ENCODE data around the gene STYXL1.
"Not testable (repeated sequence)": the region's sequence is repeated elsewhere in the genome, so short reads cannot be mapped to it uniquely, and the experiment has no call there.

The STYXL1 gene

DNA sequence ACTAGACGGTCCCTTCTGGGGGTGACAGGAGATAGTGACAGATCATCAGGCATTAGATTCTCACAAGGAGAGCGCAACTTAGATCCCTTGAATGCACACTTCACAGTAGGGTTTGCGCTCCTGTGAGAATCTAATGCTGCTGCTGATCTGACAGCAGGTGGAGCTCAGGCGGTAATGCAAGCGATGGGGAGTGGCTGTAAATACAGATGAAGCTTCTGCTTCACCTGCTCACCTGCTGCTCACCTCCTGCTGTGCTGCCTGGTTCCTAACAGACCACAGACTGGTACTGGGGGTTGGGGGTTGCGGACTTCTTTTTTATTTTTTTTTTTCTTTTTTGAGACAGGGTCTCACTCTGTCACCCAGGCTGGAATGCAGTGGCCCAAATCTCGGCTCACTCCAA lies 18.1 kb downstream of the STYXL1 start:
- DNase-seq (ENCODE audit: low spot score), result peak; percentile 25

DNA sequence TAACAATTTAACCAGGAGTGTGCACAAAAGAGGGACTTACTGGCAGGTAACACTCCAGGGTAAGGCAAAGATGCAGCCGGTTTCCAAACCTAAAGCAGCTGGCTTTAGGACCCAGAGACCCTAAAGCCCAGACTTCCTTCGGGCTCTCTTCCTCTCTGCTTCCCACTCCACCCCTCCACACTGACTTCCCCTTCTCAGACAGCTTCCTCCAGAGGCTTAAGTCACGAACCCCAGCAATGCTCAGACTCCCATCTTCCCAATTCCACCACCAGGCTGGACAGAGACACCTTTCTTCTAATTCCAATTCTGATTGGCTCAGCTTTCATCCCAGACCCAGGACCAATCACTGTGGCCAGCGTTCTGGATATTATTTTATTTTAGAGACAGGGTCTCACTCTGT lies 24.8 kb downstream of the STYXL1 start:
- no peak for DNase-seq (ENCODE audit: low spot score)

- no peak for DNase-seq (ENCODE audit: low spot score)
Measured at GRCh38 chr7:76022026-76022780, 25.6 kb downstream of the STYXL1 start.

- DNase-seq (ENCODE audit: low spot score), result peak; percentile 64
Measured at GRCh38 chr7:76020031-76020714, 27.6 kb downstream of the STYXL1 start.

GRCh38 chr7:76018520-76018919 lies 29.3 kb downstream of the STYXL1 start:
- not testable (repeated sequence) for DNase-seq (ENCODE audit: low spot score)

DNA sequence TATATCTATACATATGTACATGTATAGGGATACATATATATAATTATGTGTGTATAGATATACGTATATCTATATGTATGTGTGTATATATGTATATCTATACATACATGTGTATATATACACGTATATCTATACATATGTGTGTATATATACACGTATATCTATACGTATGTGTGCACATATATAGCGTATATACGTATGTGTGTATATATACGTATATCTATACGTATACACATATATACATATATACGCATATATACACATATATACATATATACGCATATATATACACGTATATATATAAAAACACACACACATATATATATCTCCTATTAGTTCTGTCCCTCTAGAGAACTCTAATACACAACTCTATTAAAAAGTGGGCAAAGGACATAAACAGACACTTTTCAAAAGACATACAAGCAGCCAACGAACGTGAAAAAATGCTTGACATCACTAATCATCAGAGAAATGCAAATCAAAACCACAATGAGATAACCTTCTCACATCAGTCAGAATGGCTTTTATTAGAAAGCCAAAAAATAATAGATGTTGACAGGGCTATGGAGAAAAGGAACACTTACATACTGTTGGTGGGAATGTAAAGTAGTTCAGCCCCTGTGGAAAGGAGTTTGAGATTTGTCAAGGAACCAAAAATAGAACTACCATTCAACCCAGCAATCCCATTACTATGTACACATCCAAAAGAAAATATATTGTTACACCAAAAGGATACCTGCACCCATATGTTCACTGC lies 31.4 kb downstream of the STYXL1 start:
- DNase-seq (ENCODE audit: low spot score), result no peak

DNA sequence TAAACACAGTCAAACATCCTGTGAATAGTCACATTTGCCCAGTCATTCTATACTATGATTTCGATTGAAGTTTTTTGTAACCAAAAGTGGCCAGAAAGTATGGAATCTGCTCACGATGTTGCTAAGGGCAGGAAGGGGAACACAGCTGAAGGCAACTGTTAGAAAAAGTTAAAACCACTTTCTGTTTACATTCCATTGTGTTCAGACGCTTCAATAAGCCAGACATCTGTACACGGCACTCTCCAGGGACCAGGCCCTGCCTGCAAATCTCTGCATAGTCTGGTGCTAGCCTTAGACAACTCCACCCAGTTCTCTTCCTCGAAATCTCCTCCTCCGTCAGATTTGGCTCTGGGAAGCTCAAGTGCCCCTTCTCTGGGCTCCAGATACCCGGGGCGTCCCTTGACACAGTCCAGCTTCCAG lies 36.3 kb downstream of the STYXL1 start:
- DNase-seq (ENCODE audit: low spot score), result no peak

DNA sequence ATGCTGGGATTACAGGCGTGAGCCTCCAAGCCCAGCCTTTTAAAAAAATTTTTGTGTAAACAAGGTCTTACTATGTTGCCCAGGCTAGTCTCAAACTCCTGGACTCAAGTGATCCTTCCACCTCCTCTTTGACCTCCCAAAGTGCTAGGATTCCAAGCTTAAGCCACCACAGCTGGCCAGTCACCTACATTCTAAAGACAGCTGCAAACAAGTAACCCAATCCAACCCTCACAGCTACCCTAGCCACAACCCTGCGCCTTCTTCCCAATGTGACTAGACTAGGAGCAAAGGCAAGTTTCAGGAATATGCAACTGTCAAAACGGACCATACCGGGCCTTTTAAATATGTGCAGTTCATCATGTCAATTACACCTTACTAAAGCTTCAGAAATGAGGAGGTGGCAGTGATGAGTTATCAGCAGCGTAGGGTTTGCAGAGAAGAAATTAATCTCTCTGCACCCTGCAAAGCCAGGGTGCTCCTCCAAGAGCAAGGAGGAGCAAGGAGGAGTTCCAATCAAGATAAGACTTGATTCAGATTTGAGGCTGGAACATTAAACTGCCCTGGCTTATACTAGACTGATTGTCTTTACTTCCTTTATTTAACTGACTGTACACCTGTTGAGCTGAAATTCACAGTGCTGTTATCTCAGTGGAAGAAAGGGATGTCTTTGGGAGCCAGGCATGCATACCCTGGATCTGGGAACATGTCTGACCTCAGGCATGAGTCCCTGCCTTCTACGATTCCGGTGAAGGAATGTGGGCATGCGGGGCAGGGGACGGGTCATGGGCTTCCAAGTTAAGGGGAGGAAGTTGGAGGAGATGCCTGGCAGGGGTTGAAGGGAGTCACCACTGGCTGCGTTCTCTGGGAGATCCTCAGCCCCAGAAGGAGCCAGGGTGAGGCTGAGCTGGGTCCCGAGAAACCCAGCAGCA lies 37.9 kb downstream of the STYXL1 start:
- no peak for DNase-seq (ENCODE audit: low spot score)

DNA sequence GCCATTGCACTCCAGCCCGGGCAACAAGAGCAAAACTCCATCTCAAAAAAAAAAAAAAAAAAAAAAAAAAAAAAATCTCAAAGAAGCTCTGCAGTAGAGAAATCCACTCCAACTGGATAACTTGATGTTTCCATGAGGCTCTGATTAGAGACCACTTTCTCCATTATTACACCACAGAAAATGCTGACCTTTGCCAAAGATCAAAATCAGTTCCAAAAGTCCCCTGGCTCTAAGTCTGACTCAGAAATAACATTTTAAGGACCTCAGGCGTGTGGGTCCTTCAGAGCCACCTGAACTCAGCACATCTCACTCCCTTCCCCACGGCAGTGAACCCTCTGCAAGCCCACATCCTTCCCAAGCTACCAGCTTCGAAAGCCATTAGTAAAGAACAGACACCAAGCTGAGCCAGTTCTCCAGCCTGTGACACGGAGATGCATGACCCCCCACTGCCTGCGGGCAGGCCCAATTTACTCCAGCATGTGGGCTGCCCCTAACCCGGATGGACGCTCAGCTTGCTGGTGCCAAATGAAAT lies 39.6 kb downstream of the STYXL1 start:
- DNase-seq (ENCODE audit: low spot score), result no peak

DNA sequence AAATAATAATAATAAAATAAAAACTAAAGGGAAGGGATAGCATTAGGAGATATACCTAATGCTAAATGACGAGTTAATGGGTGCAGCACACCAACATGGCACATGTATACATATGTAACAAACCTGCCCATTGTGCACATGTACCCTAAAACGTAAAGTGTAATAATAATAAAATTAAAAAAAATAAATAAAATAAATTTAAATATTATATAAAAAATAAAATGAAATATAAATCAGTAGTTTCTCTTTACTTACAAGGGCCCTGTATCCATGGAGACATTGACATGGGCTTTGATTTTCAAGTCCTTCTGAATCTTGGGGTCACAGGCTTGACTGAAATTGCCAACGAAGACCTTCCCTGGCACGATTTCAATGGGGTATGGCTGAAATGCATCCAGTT lies 42.8 kb downstream of the STYXL1 start:
- not testable (repeated sequence) for DNase-seq (ENCODE audit: low spot score)

DNA sequence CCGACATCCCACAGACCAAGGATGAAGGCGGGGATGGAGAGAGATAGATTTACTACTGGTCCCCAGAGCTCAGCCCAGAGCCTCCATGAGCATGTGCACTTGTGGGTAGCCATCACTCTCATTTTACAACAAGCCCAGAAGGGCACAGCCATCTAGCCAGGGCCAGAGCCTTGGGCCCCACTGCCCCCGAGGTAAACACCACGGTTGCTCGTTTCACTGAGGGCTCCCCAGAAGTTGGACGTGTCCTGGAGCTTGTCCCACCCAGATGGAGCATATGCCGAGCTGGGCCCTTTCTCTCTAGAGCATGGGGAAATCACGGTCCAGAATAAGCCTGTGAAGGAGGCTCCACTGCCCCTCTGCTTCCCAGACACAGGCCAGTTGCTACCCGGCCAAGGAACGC lies 44.4 kb downstream of the STYXL1 start:
- DNase-seq (ENCODE audit: low spot score), result no peak

DNA sequence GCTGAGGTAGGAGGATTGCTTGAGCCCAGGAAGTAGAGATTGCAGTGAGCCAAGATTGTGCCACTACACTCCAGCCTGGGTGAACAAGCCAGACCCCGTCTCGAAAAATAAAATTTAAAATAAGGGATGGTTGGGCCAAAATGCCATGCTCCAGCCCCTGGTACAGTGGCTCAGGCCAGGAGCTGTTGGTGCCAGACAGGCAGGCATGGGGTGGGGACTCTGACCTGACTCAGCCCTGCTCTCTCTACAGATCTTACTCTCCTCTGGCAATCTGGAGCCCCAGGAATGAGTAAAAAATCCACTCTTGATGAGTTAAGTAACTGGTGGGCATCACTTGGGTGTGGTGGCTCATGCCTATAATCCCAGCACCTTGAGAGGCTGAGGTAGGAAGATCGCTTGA lies 45.0 kb downstream of the STYXL1 start:
- no peak for DNase-seq (ENCODE audit: low spot score)

DNA sequence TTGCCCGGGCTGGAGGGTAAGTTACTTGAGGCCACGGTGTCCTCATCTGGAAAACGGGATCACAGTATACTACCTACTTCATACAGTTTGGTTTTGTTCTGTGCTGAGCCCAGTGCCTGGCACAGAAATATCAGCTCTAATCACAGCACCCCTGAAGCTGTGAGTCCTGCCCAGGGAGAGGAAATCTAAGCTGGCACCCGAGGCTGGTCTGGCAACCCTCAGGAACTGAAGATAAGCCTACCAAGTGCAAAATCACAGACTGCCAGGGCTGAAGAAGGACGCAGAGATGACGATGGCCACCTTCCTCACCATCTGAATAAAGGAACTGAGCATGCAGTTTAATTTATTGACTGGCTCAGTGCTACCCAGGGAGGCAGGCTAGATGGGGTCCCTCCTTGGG lies 45.7 kb downstream of the STYXL1 start:
- DNase-seq (ENCODE audit: low spot score), result no peak

- no peak for DNase-seq (ENCODE audit: low spot score)
Measured at GRCh38 chr7:76000566-76000965, 47.2 kb downstream of the STYXL1 start.

DNA sequence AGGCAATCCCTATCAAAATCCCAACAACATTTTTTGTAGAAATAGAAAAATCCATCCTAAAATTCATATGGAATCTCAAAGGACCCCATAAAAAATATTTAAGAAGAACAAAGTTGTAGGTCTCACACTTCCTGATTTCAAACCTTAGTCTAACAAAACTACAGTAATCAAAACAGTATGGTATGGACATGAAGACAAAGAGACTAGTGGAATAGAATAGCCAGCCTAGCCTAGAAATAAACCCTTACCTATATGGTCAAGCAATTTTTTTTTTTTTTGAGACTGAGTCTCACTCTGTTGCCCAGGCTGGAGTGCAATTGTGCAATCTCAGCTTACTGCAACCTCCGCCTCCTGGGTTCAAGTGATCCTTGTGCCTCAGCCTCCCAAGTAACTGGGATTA lies 49.8 kb downstream of the STYXL1 start:
- no peak for DNase-seq (ENCODE audit: low spot score)

DNA sequence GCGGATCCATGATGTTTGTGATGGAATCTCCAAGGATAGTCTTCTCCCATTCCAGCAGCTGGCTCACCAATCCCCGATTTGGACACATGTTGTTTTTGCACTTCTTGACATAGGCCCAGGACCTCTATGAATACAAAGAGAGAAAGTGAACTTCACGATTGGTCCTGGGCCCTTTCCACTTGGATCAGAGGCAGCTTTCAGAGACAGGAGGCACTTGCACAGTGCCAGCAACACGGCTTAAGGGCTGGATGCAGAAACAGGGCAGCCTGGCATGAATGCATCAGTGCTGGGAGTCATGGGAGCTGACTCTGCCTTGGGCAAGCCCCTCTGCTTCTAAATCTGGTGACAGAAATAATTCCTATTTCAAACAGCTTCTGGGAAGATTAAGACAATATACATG lies 51.3 kb downstream of the STYXL1 start:
- no peak for DNase-seq (ENCODE audit: low spot score)

DNA sequence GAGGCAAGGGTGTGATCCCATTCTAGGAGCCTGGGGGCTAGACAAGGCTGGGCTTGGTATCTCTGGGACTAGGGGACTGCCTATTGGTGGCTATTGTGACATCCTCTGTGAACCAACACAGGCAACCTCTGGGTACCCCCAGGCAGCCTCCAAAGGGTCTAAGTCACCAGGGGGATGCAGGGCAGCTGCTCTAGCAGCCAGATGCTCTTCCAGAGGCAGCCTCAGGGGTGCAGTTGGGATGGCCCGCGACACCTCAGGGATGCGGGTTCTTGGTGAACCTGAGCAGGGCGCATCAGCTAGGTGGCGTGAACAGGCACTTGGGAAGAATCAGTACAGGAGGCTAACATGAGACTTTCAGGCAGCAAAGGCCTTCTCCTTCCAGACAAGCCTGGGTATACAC lies 51.8 kb downstream of the STYXL1 start:
- no peak for DNase-seq (ENCODE audit: low spot score)

GRCh38 chr7:75995052-75995471 lies 52.7 kb downstream of the STYXL1 start:
- no peak for DNase-seq (ENCODE audit: low spot score)

- peak; percentile 91 for DNase-seq (ENCODE audit: low spot score)
Measured at GRCh38 chr7:75994388-75995051, 53.3 kb downstream of the STYXL1 start, which contains the start of gene TMEM120A. TSS of gene TMEM120A (minus strand) at chr7:75994595. CDS start at chr7:75994570, 25 bp downstream.

DNA sequence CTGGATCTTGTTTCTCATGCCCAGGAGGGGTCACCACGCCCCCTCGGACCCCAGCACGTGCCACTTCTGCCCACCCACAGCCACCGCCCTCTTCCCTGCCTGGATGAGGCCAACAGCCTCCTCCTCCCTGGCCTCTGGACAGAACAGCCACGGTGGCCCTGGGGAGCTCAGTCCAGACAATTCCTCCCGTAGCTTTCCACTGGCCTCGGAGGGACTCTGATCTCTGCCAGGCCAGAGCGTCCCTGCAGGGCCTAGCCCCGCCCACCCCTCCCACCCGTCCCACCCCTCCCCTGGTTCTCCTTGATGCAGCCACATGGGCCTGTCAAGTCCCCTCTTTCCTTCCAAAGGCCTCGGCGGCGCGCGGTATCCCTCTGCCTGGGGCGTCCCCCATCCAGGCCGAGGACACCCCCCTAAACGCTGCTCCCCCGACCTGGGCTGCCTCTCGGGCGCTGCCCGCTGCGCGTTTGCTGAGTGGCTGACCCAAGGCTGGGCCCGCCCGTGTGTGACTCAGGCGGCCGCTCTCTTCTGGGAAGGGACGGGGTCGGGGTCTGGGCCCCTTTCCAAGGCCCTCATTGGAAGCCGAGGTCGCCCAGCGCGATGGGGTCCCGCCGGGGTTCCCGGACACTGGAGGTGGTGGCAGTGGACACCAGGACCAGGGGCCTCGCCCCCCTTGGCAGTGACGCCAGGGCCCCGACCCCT lies 54.0 kb downstream of the STYXL1 start:
- DNase-seq (ENCODE audit: low spot score), result peak; percentile 69

Data from SW480 (cell line).